Measurements from ENCODE around the gene TMEM232. TPM values are rescaled to one million over a fixed set of nuclear protein-coding genes. Genes with fewer than 3 reads are reported as not detected.

Gene TMEM232
- total RNA-seq, 1 experiment from 2014 or later = 1.3 TPM

GRCh38 chr5:110514030-110514429 lies 212.4 kb downstream of the TMEM232 start:
- ChIA-PET POLR2A (no interaction called here), CTCF (no interaction called here)
- DNase-seq (ENCODE audit: low spot score) (no peak), ATAC-seq (no peak)
- Mint-ChIP-seq H3K4me3 (no peak overlapping the region), H3K27me3 (ENCODE audit: low read depth) (no peaks in the 10 kb centered on the region), H3K27ac (no peak overlapping the region), H3K4me1 (peaks cover 39% of the 10 kb centered on the region), H3K9me3 (peaks cover 8% of the 10 kb centered on the region), H3K36me3 (no peaks in the 10 kb centered on the region; the same call in 1 of the 2 replicates)
- TF ChIP-seq E2F4 (CRISPR knock-in tag; IDR thresholded peaks at IDR 0.05; ENCODE audit: borderline replicate concordance, low read depth) (no peak), ZNF281 (CRISPR knock-in tag; IDR thresholded peaks at IDR 0.05) (no peak), ZNF532 (CRISPR knock-in tag; IDR thresholded peaks at IDR 0.05; ENCODE audit: borderline replicate concordance) (no peak), IRF2 (CRISPR knock-in tag; IDR thresholded peaks at IDR 0.05; ENCODE audit: borderline replicate concordance, low read depth) (no peak), E2F5 (CRISPR knock-in tag; IDR thresholded peaks at IDR 0.05) (no peak), ZNF317 (CRISPR knock-in tag; IDR thresholded peaks at IDR 0.05; ENCODE audit: borderline replicate concordance, low read depth) (no peak), ZBTB21 (CRISPR knock-in tag; IDR thresholded peaks at IDR 0.05; ENCODE audit: borderline replicate concordance) (no peak), FOXP1 (CRISPR knock-in tag; IDR thresholded peaks at IDR 0.05; ENCODE audit: borderline replicate concordance) (no peak), NFATC4 (CRISPR knock-in tag; IDR thresholded peaks at IDR 0.05) (no peak), ELF4 (CRISPR knock-in tag; IDR thresholded peaks at IDR 0.05; ENCODE audit: low read depth) (no peak), SMAD4 (CRISPR knock-in tag; IDR thresholded peaks at IDR 0.05) (no peak), PRRX2 (CRISPR knock-in tag; IDR thresholded peaks at IDR 0.05) (no peak), FOXJ3 (CRISPR knock-in tag; IDR thresholded peaks at IDR 0.05; ENCODE audit: borderline replicate concordance) (no peak)
- TF ChIP-seq, protein P1, sequence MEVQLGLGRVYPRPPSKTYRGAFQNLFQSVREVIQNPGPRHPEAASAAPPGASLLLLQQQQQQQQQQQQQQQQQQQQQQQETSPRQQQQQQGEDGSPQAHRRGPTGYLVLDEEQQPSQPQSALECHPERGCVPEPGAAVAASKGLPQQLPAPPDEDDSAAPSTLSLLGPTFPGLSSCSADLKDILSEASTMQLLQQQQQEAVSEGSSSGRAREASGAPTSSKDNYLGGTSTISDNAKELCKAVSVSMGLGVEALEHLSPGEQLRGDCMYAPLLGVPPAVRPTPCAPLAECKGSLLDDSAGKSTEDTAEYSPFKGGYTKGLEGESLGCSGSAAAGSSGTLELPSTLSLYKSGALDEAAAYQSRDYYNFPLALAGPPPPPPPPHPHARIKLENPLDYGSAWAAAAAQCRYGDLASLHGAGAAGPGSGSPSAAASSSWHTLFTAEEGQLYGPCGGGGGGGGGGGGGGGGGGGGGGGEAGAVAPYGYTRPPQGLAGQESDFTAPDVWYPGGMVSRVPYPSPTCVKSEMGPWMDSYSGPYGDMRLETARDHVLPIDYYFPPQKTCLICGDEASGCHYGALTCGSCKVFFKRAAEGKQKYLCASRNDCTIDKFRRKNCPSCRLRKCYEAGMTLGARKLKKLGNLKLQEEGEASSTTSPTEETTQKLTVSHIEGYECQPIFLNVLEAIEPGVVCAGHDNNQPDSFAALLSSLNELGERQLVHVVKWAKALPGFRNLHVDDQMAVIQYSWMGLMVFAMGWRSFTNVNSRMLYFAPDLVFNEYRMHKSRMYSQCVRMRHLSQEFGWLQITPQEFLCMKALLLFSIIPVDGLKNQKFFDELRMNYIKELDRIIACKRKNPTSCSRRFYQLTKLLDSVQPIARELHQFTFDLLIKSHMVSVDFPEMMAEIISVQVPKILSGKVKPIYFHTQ (CRISPR knock-in tag; IDR thresholded peaks at IDR 0.05) = no peak
- TF ChIP-seq, protein P2, sequence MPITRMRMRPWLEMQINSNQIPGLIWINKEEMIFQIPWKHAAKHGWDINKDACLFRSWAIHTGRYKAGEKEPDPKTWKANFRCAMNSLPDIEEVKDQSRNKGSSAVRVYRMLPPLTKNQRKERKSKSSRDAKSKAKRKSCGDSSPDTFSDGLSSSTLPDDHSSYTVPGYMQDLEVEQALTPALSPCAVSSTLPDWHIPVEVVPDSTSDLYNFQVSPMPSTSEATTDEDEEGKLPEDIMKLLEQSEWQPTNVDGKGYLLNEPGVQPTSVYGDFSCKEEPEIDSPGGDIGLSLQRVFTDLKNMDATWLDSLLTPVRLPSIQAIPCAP (CRISPR knock-in tag; IDR thresholded peaks at IDR 0.05) = no peak
- TF ChIP-seq, protein P3, sequence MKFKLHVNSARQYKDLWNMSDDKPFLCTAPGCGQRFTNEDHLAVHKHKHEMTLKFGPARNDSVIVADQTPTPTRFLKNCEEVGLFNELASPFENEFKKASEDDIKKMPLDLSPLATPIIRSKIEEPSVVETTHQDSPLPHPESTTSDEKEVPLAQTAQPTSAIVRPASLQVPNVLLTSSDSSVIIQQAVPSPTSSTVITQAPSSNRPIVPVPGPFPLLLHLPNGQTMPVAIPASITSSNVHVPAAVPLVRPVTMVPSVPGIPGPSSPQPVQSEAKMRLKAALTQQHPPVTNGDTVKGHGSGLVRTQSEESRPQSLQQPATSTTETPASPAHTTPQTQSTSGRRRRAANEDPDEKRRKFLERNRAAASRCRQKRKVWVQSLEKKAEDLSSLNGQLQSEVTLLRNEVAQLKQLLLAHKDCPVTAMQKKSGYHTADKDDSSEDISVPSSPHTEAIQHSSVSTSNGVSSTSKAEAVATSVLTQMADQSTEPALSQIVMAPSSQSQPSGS (CRISPR knock-in tag; IDR thresholded peaks at IDR 0.05; ENCODE audit: borderline replicate concordance, low read depth) = no peak
- TF ChIP-seq, protein P4, sequence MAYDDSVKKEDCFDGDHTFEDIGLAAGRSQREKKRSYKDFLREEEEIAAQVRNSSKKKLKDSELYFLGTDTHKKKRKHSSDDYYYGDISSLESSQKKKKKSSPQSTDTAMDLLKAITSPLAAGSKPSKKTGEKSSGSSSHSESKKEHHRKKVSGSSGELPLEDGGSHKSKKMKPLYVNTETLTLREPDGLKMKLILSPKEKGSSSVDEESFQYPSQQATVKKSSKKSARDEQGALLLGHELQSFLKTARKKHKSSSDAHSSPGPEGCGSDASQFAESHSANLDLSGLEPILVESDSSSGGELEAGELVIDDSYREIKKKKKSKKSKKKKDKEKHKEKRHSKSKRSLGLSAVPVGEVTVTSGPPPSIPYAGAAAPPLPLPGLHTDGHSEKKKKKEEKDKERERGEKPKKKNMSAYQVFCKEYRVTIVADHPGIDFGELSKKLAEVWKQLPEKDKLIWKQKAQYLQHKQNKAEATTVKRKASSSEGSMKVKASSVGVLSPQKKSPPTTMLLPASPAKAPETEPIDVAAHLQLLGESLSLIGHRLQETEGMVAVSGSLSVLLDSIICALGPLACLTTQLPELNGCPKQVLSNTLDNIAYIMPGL (CRISPR knock-in tag; IDR thresholded peaks at IDR 0.05) = no peak

Data from WTC11 (cell line).